Measurements from ENCODE around the gene GNAQ. TPM values are rescaled to one million over a fixed set of nuclear protein-coding genes. Genes with fewer than 3 reads are reported as not detected.
A peak's percentile ranks its signal among the peaks of the same experiment; 100 is the strongest.

GNAQ gene
- total RNA-seq, 1 experiment from 2014 or later: 48.6 TPM

GRCh38 chr9:77714077-77714549 is 317.5 kb downstream of the GNAQ start:
- Histone ChIP-seq H2AK5ac (ENCODE audit: insufficient read length, low read length) (no peak overlapping the region), H3K27ac (ENCODE audit: insufficient read length, low read depth, low read length) (no peak overlapping the region), H3K9me3 (ENCODE audit: control insufficient read depth, low read depth, low read length) (no peaks in the 10 kb centered on the region), H4K91ac (ENCODE audit: insufficient read length, low read depth, low read length) (no peak overlapping the region), H2BK120ac (ENCODE audit: low read depth, low read length, poor library complexity, severe bottlenecking) (no peak overlapping the region), H4K5ac (ENCODE audit: insufficient read length, low read depth, low read length) (no peak overlapping the region), H3K56ac (ENCODE audit: insufficient read length, low read depth, low read length) (no peak overlapping the region), H3K9ac (ENCODE audit: extremely low read depth, insufficient read length, low read length) (no peak overlapping the region), H3K79me2 (ENCODE audit: insufficient read depth, low read length) (no peaks in the 10 kb centered on the region), H3K4me1 (ENCODE audit: insufficient read depth, low read length) (peaks cover 3% of the 10 kb centered on the region; the same call in 1 of the 2 replicates), H3K23me2 (ENCODE audit: insufficient read length, low read depth, low read length, poor library complexity, severe bottlenecking) (no peaks in the 10 kb centered on the region), H3K4ac (ENCODE audit: low read depth, low read length) (no peak overlapping the region), H4K8ac (replicated peaks; ENCODE audit: insufficient read length, low read depth, low read length) (no peak overlapping the region), H2BK15ac (ENCODE audit: low read depth, low read length) (no peak overlapping the region), H3K23ac (ENCODE audit: insufficient read length, low read depth, low read length) (no peak overlapping the region), H2BK12ac (ENCODE audit: insufficient read length, low read depth, low read length) (no peak overlapping the region), H3K27me3 (ENCODE audit: insufficient read depth, low read length) (no peaks in the 10 kb centered on the region), H4K20me1 (ENCODE audit: control insufficient read depth, insufficient read depth, insufficient read length) (no peaks in the 10 kb centered on the region), H3K14ac (ENCODE audit: insufficient read depth, low read length) (no peak overlapping the region), H3T11ph (ENCODE audit: low read length) (no peak overlapping the region), H2BK5ac (ENCODE audit: insufficient read length, low read length) (no peak overlapping the region), H3K4me2 (ENCODE audit: insufficient read depth, insufficient read length, low read length) (no peak overlapping the region), H2BK20ac (ENCODE audit: low read depth, low read length, poor library complexity, severe bottlenecking) (no peak overlapping the region), H2AFZ (ENCODE audit: low read length) (no peak overlapping the region), H3K18ac (ENCODE audit: insufficient read length, low read depth, low read length) (no peak overlapping the region), H3K79me1 (ENCODE audit: insufficient read depth, low read depth, low read length, poor library complexity, severe bottlenecking) (no peaks in the 10 kb centered on the region)
- no CpG with 5 or more reads among the region's 4 CpGs for WGBS (ENCODE audit: extremely low coverage, insufficient read length, low lambda C conversion rate)
- TF ChIP-seq CTCF (conservative IDR thresholded peaks at IDR 0.05): no peak
- H3K9me3 Mint-ChIP-seq: peaks cover 16 to 20% of the 10 kb centered on the region in 2 experiments; a peak in 4 of 5 replicates
- no peaks in the 10 kb centered on the region for H3K27me3 Mint-ChIP-seq (ENCODE audit: low read depth)
- peak overlapping the region; percentile 45 to 81 (median 72); a peak in 6 of 7 replicates for H3K27ac Mint-ChIP-seq
- no peak overlapping the region for H3K4me3 Mint-ChIP-seq
- peaks cover 5 to 19% (median 12%) of the 10 kb centered on the region in 3 experiments for H3K36me3 Mint-ChIP-seq (ENCODE audit: insufficient read depth in 1 of 3, low read depth in 3 of 3)
- H3K4me1 Mint-ChIP-seq: peaks cover 60 to 61% of the 10 kb centered on the region in 2 experiments
- DNase-seq: no peak
